IPS DF 19.7 (cell line): ENCODE results near the gene RERG.

ENCODE experiments used
- DNase-seq: peaks from one replicate; pipeline ENCODE4 v3.0.0-alpha.2; 2013; ENCODE audit warnings: low read depth, low spot score

RERG gene

GRCh38 chr12:15218794-15219193 is 2.4 kb downstream of the RERG start:
- no peak for DNase-seq

GRCh38 chr12:15216036-15216889 is 5.0 kb downstream of the RERG start:
- no peak for DNase-seq

- no peak for DNase-seq
Measured at GRCh38 chr12:15214851-15215601, 6.2 kb downstream of the RERG start.

GRCh38 chr12:15212930-15213329 is 8.3 kb downstream of the RERG start:
- no peak for DNase-seq

GRCh38 chr12:15209782-15210181 is 11.4 kb downstream of the RERG start:
- DNase-seq: no peak

GRCh38 chr12:15208871-15209656 is 12.2 kb downstream of the RERG start:
- no peak for DNase-seq

GRCh38 chr12:15208140-15208539 is 13.1 kb downstream of the RERG start:
- no peak for DNase-seq

GRCh38 chr12:15206831-15207389 is 14.3 kb downstream of the RERG start:
- DNase-seq: no peak

GRCh38 chr12:15206338-15206737 is 14.9 kb downstream of the RERG start:
- DNase-seq: peak; percentile 28

GRCh38 chr12:15205341-15206010 is 15.7 kb downstream of the RERG start:
- no peak for DNase-seq

- no peak for DNase-seq
Measured at GRCh38 chr12:15201456-15201855, 19.8 kb downstream of the RERG start.

- no peak for DNase-seq
Measured at GRCh38 chr12:15201056-15201455, 20.2 kb downstream of the RERG start.

- DNase-seq: no peak
Measured at GRCh38 chr12:15200641-15201040, 20.6 kb downstream of the RERG start.

- no peak for DNase-seq
Measured at GRCh38 chr12:15199930-15200329, 21.3 kb downstream of the RERG start.

- DNase-seq: no peak
Measured at GRCh38 chr12:15196678-15197505, 24.3 kb downstream of the RERG start.

GRCh38 chr12:15196221-15196620 is 25.0 kb downstream of the RERG start:
- no peak for DNase-seq

GRCh38 chr12:15194456-15195368 is 26.5 kb downstream of the RERG start:
- DNase-seq: no peak

- no peak for DNase-seq
Measured at GRCh38 chr12:15193946-15194345, 27.3 kb downstream of the RERG start.

GRCh38 chr12:15192720-15193119 is 28.5 kb downstream of the RERG start:
- no peak for DNase-seq
